Measurements from ENCODE around the gene GALNT14. TPM values are rescaled to one million over a fixed set of nuclear protein-coding genes. Genes with fewer than 3 reads are reported as not detected.

Gene GALNT14
- total RNA-seq, 1 donor from 2014 or later, result 6.4 TPM

DNA sequence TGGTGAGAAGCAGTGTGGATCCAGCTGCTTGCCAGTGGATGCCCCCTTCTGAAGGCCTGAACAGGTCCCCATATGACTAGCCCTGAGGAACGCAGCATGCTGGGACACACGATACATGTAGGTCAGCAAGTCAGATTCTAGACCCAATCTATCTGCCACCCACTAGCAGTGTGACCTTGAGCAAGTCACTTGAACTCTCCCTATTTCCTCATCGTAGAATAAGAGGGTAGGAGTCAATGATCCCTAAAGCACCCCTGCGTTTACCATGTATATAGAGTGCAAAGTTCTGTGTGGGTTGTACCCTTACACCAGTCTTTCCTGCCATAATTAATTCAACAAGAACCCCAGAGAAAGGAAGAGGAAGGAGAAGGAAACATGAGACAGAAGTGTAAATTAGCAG is 123.7 kb downstream of the GALNT14 start:
- Mint-ChIP-seq H3K9me3 (no peaks in the 10 kb centered on the region), H3K36me3 (no peaks in the 10 kb centered on the region), H3K27ac (no peak overlapping the region), H3K4me1 (peaks cover 16% of the 10 kb centered on the region), H3K27me3 (ENCODE audit: insufficient read depth, low read depth) (peaks cover 13% of the 10 kb centered on the region), H3K4me3 (no peak overlapping the region)
- no peaks in the 10 kb centered on the region for H3K9me3 ChIP-seq (ENCODE audit: low read depth)
- H3K4me1 ChIP-seq, result peaks cover 6% of the 10 kb centered on the region
- H3K27ac ChIP-seq, result no peak overlapping the region
- no peaks in the 10 kb centered on the region for H4K20me1 ChIP-seq (ENCODE audit: low read depth)
- H3K27me3 ChIP-seq, result no peaks in the 10 kb centered on the region
- H3K79me2 ChIP-seq (ENCODE audit: low read depth), result no peaks in the 10 kb centered on the region
- DNase-seq (ENCODE audit: low spot score), result no peak
- H2AFZ ChIP-seq (replicated peaks), result no peak overlapping the region
- no peaks in the 10 kb centered on the region for H3K36me3 ChIP-seq
- H3K9ac ChIP-seq, result no peak overlapping the region
- H3K4me2 ChIP-seq, result no peak overlapping the region
- H3F3A ChIP-seq (ENCODE audit: low read depth), result no peaks in the 10 kb centered on the region
- no peak for TF ChIP-seq EZH2 (IDR thresholded peaks at IDR 0.05)
- TF ChIP-seq, protein P1, sequence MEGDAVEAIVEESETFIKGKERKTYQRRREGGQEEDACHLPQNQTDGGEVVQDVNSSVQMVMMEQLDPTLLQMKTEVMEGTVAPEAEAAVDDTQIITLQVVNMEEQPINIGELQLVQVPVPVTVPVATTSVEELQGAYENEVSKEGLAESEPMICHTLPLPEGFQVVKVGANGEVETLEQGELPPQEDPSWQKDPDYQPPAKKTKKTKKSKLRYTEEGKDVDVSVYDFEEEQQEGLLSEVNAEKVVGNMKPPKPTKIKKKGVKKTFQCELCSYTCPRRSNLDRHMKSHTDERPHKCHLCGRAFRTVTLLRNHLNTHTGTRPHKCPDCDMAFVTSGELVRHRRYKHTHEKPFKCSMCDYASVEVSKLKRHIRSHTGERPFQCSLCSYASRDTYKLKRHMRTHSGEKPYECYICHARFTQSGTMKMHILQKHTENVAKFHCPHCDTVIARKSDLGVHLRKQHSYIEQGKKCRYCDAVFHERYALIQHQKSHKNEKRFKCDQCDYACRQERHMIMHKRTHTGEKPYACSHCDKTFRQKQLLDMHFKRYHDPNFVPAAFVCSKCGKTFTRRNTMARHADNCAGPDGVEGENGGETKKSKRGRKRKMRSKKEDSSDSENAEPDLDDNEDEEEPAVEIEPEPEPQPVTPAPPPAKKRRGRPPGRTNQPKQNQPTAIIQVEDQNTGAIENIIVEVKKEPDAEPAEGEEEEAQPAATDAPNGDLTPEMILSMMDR (IDR thresholded peaks at IDR 0.05), result no peak
- no peak for TF ChIP-seq EZH2phosphoT487 (IDR thresholded peaks at IDR 0.05)
- H3K4me3 ChIP-seq, result no peak overlapping the region

DNA sequence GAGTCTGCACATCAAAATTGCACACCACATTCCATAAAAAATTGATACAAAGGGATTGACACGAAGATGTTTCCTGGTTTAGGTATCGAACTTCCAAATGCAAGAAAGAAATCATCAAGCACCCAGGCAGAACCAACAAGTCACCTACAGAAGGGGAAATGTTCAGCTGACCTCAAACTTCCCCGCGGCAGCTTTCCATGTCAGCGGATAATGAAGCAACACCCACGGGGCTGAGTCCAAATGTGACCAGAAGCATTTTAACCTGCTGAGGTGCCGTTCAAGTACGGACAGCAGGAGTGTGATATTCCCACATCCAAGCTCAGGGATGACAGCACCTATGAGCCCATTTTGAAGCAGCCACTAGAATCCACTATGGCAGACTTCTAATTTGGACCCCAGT is 124.9 kb downstream of the GALNT14 start:
- no peak overlapping the region for H3K27ac ChIP-seq
- H3K9me3 Mint-ChIP-seq, result no peaks in the 10 kb centered on the region
- peaks cover 6% of the 10 kb centered on the region for H3K4me1 ChIP-seq
- no peak overlapping the region for H3K4me3 Mint-ChIP-seq
- H3K36me3 Mint-ChIP-seq, result no peaks in the 10 kb centered on the region
- no peaks in the 10 kb centered on the region for H3K27me3 ChIP-seq
- no peaks in the 10 kb centered on the region for H3K36me3 ChIP-seq
- H3K27ac Mint-ChIP-seq, result no peak overlapping the region
- peaks cover 14% of the 10 kb centered on the region for H3K27me3 Mint-ChIP-seq (ENCODE audit: insufficient read depth, low read depth)
- no peaks in the 10 kb centered on the region for H3K79me2 ChIP-seq (ENCODE audit: low read depth)
- H4K20me1 ChIP-seq (ENCODE audit: low read depth), result no peaks in the 10 kb centered on the region
- H3K4me2 ChIP-seq, result no peak overlapping the region
- no peak overlapping the region for H3K4me3 ChIP-seq
- no peak for TF ChIP-seq EZH2 (IDR thresholded peaks at IDR 0.05)
- TF ChIP-seq, protein P1 (IDR thresholded peaks at IDR 0.05), result no peak
- TF ChIP-seq EZH2phosphoT487 (IDR thresholded peaks at IDR 0.05), result no peak
- H3K9me3 ChIP-seq (ENCODE audit: low read depth), result no peaks in the 10 kb centered on the region
- H3F3A ChIP-seq (ENCODE audit: low read depth), result no peaks in the 10 kb centered on the region
- H3K4me1 Mint-ChIP-seq, result peaks cover 13% of the 10 kb centered on the region
- H2AFZ ChIP-seq (replicated peaks), result no peak overlapping the region
- no peak overlapping the region for H3K9ac ChIP-seq
- no peak for DNase-seq (ENCODE audit: low spot score)

DNA sequence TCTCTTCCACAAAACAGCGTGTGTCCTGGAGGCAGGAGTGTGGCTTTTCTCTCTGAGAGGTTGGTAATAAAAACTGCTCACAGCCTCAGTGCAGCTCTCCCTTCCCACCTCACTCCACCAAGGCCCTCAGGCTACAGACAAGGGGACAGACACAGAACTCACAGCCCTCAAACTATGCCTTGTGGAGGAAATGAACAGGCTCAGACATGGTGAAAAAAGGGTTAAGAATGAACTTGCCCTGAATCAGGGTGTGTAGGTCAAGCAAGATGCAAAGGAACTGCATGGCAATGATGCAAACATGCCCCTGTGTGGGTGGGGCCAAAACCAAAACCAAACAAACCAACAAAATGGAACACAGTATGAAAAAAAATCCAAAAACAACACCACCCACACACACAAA is 125.8 kb downstream of the GALNT14 start:
- Histone ChIP-seq H3K9me3 (ENCODE audit: low read depth) (no peaks in the 10 kb centered on the region), H3F3A (ENCODE audit: low read depth) (no peaks in the 10 kb centered on the region), H3K27me3 (no peaks in the 10 kb centered on the region), H3K4me3 (no peak overlapping the region), H3K4me2 (no peak overlapping the region), H3K9ac (no peak overlapping the region), H3K4me1 (peaks cover 3% of the 10 kb centered on the region), H3K36me3 (no peaks in the 10 kb centered on the region), H3K27ac (no peak overlapping the region), H2AFZ (replicated peaks) (no peak overlapping the region), H3K79me2 (ENCODE audit: low read depth) (no peaks in the 10 kb centered on the region), H4K20me1 (ENCODE audit: low read depth) (no peaks in the 10 kb centered on the region)
- no peak for DNase-seq (ENCODE audit: low spot score)
- Mint-ChIP-seq H3K27me3 (ENCODE audit: insufficient read depth, low read depth) (peaks cover 16% of the 10 kb centered on the region), H3K27ac (no peak overlapping the region), H3K9me3 (no peaks in the 10 kb centered on the region), H3K36me3 (no peaks in the 10 kb centered on the region), H3K4me1 (peaks cover 5% of the 10 kb centered on the region), H3K4me3 (no peak overlapping the region)
- TF ChIP-seq, protein P1 (IDR thresholded peaks at IDR 0.05), result no peak
- TF ChIP-seq EZH2phosphoT487 (IDR thresholded peaks at IDR 0.05) (no peak), EZH2 (IDR thresholded peaks at IDR 0.05) (no peak)
